ENCODE results near the gene ARVCF.

DNA sequence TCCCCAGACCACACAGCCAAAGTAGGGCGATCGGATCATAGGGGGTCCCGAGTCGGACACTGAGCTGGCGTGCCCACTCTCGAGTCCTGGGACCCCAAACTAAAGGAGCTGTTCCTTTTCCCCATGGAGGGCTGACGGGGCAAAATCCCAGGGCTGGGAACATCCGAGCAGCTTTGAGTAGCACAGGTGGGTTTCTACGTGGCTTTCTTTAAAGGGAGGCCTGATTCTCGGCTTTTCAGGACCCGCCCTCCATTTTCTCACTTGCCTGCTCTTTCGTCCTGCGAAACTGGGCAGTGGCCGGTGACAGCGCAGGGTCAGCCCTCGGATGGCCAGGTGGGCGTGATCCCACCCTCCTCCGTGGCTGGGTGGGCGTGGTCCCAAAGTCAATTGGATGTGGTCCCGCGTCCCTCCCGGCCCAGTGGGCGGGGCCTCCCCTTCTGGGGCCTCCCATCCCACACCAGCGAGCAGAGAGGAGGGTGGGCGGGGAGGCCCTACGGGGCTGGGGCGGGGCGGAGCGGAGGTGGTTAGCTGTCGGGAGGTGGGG, 57.5 kb downstream of the ARVCF start:
- TF ChIP-seq, protein P1, sequence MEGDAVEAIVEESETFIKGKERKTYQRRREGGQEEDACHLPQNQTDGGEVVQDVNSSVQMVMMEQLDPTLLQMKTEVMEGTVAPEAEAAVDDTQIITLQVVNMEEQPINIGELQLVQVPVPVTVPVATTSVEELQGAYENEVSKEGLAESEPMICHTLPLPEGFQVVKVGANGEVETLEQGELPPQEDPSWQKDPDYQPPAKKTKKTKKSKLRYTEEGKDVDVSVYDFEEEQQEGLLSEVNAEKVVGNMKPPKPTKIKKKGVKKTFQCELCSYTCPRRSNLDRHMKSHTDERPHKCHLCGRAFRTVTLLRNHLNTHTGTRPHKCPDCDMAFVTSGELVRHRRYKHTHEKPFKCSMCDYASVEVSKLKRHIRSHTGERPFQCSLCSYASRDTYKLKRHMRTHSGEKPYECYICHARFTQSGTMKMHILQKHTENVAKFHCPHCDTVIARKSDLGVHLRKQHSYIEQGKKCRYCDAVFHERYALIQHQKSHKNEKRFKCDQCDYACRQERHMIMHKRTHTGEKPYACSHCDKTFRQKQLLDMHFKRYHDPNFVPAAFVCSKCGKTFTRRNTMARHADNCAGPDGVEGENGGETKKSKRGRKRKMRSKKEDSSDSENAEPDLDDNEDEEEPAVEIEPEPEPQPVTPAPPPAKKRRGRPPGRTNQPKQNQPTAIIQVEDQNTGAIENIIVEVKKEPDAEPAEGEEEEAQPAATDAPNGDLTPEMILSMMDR (IDR thresholded peaks at IDR 0.05; ENCODE audit: insufficient read depth, low read length) = no peak
- TF ChIP-seq POLR2AphosphoS5 (IDR thresholded peaks at IDR 0.05; ENCODE audit: low read depth) = no peak
- TF ChIP-seq, protein P2, sequence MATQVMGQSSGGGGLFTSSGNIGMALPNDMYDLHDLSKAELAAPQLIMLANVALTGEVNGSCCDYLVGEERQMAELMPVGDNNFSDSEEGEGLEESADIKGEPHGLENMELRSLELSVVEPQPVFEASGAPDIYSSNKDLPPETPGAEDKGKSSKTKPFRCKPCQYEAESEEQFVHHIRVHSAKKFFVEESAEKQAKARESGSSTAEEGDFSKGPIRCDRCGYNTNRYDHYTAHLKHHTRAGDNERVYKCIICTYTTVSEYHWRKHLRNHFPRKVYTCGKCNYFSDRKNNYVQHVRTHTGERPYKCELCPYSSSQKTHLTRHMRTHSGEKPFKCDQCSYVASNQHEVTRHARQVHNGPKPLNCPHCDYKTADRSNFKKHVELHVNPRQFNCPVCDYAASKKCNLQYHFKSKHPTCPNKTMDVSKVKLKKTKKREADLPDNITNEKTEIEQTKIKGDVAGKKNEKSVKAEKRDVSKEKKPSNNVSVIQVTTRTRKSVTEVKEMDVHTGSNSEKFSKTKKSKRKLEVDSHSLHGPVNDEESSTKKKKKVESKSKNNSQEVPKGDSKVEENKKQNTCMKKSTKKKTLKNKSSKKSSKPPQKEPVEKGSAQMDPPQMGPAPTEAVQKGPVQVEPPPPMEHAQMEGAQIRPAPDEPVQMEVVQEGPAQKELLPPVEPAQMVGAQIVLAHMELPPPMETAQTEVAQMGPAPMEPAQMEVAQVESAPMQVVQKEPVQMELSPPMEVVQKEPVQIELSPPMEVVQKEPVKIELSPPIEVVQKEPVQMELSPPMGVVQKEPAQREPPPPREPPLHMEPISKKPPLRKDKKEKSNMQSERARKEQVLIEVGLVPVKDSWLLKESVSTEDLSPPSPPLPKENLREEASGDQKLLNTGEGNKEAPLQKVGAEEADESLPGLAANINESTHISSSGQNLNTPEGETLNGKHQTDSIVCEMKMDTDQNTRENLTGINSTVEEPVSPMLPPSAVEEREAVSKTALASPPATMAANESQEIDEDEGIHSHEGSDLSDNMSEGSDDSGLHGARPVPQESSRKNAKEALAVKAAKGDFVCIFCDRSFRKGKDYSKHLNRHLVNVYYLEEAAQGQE (IDR thresholded peaks at IDR 0.05; ENCODE audit: insufficient replicate concordance, low read depth) = no peak
- no peak for TF ChIP-seq GABPA (IDR thresholded peaks at IDR 0.05; ENCODE audit: low read depth)

Measured in HL-60 (cell line).